CD4-positive, alpha-beta T cell (primary cell): ENCODE data around the gene RXFP4. TPM values are rescaled to one million over a fixed set of nuclear protein-coding genes. Genes with fewer than 3 reads are reported as not detected.

Source experiments
- ATAC-seq: fragments of 200-7000 bp; cut with Tn5 transposase; one replicate; pipeline ENCODE4 v1.10.0; 2022; ENCODE audit warnings: mild to moderate bottlenecking; ENCODE audit not compliant: poor library complexity
- CTCF ChIA-PET: fragments of 350-600 bp; sonication (Branson Sonifier 250); formaldehyde crosslinking; loops from one replicate; lab custom pipeline; 2021; ENCODE audit warnings: antibody characterized with exemption, inconsistent platforms; lab: Charles Lee
- POLR2A ChIA-PET: fragments of 350-600 bp; sonication (Branson Sonifier 250); formaldehyde crosslinking; loops from one replicate; lab custom pipeline; 2021; ENCODE audit warnings: antibody characterized with exemption, inconsistent platforms; lab: Charles Lee
- DNase-seq, 14 experiments: peaks; one replicate each; pipeline ENCODE4 v3.0.0-alpha.2; 2013 to 2020; ENCODE audit warnings: mixed read lengths in 2 of 14
- H3K27ac ChIP-seq, 2 donors: one replicate each; pipeline versions ENCODE4 v1.5.1 to v1.7.0; 2013; ENCODE audit warnings: low read length in 2 of 2, low read depth in 1 of 2, mild to moderate bottlenecking in 1 of 2
- H3K27me3 ChIP-seq, 2 experiments: 1 replicate in 1 of 2; 2 replicates in 1 of 2; pipeline versions ENCODE4 v1.6.1 to v1.7.0; 2013; ENCODE audit warnings: low read length in 2 of 2, control low read depth in 1 of 2, mild to moderate bottlenecking in 1 of 2, moderate library complexity in 1 of 2; ENCODE audit not compliant: insufficient read depth in 2 of 2, control insufficient read depth in 1 of 2
- H3K36me3 ChIP-seq: one replicate; pipeline ENCODE4 v1.6.1; 2013; ENCODE audit warnings: low read length, control low read depth; ENCODE audit not compliant: insufficient read depth
- H3K4me1 ChIP-seq: one replicate; pipeline ENCODE4 v1.6.1; 2013; ENCODE audit warnings: low read length, control low read depth; ENCODE audit not compliant: insufficient read depth
- H3K4me3 ChIP-seq: one replicate; pipeline ENCODE4 v1.5.1; 2013; ENCODE audit warnings: mild to moderate bottlenecking, low read length, moderate library complexity
- H3K9me3 ChIP-seq, 2 experiments: 1 replicate in 1 of 2; 2 replicates in 1 of 2; pipeline versions ENCODE4 v1.6.1 to v1.7.0; 2013; ENCODE audit warnings: low read length in 2 of 2, mild to moderate bottlenecking in 2 of 2, control low read depth in 1 of 2, moderate library complexity in 1 of 2; ENCODE audit not compliant: control insufficient read depth in 1 of 2, insufficient read depth in 1 of 2
- H3K27ac Mint-ChIP-seq: one replicate; pipeline ENCODE4 v1.8.0; 2020; ENCODE audit warnings: mixed read lengths
- H3K27me3 Mint-ChIP-seq: one replicate; pipeline ENCODE4 v1.8.0; 2021; ENCODE audit warnings: mixed read lengths
- H3K36me3 Mint-ChIP-seq: one replicate; pipeline ENCODE4 v1.8.0; 2021; ENCODE audit warnings: low read depth, mixed read lengths
- H3K4me1 Mint-ChIP-seq: one replicate; pipeline ENCODE4 v1.8.0; 2021; ENCODE audit warnings: low read depth, mixed read lengths
- H3K4me3 Mint-ChIP-seq: one replicate; pipeline ENCODE4 v1.8.0; 2020; ENCODE audit warnings: mild to moderate bottlenecking, mixed read lengths
- H3K9me3 Mint-ChIP-seq: one replicate; pipeline ENCODE4 v1.8.0; 2020; ENCODE audit warnings: mixed read lengths
- intact Hi-C, 2 experiments: fragments of 100-400 bp; cut with DNase I in 1 of 2; cut with micrococcal nuclease in 1 of 2; formaldehyde crosslinking; loops; one replicate each; pipeline versions ENCODE4 v1.15.1 to v1.9.0; 2023 to 2025; cut with DNase I, micrococcal nuclease
- total RNA-seq, 174 experiments: library from RNA in 2 of 174; stranded (reverse) in 2 of 174; gene quantifications; one replicate each; pipeline ENCODE4 v1.2.3 and lab custom pipeline; 2021 to 2026
- TF ChIP-seq, protein P1 (sequence below): fragments of 200-600 bp; IDR thresholded peaks from one replicate; pipeline ENCODE4 v1.8.0; 2022; ENCODE audit warnings: antibody characterized with exemption, mild to moderate bottlenecking

The RXFP4 gene
- total RNA-seq, 2 experiments from 2014 or later = not detected

DNA sequence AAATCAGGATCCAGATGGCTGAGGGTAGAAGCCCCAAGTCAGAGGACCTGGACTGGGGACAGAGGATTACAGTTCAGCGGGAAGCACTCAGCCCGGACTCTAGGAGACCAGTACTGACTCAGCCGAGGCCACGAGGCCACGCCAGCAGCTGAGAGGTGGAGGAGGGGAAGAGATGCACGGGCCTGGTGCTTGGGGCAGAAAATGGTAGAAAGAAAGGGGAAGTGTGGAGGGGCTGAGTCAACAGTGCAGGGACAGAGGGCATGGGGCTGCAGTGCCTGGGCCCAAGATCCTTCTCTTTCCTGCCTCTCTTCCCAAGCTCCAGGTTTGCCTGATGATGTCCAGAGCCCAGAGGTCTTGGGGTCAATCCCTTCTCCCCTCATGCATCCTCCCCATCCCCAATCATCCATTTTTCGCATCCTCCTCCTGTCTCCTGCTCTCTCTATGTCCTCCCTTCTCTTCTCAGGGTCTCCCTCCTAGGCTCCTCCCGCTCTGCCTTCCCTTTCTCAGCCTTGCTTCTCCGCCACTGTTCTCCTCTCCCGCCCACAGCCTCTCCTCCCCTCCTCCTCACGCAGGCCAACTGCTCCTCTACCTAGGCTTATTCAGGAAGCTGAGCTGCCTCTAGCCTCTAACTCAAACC, 29.2 kb downstream of the RXFP4 start:
- H3K4me1 ChIP-seq = peaks cover 96% of the 10 kb centered on the region
- no peaks in the 10 kb centered on the region for H3K9me3 Mint-ChIP-seq
- TF ChIP-seq, protein P1, sequence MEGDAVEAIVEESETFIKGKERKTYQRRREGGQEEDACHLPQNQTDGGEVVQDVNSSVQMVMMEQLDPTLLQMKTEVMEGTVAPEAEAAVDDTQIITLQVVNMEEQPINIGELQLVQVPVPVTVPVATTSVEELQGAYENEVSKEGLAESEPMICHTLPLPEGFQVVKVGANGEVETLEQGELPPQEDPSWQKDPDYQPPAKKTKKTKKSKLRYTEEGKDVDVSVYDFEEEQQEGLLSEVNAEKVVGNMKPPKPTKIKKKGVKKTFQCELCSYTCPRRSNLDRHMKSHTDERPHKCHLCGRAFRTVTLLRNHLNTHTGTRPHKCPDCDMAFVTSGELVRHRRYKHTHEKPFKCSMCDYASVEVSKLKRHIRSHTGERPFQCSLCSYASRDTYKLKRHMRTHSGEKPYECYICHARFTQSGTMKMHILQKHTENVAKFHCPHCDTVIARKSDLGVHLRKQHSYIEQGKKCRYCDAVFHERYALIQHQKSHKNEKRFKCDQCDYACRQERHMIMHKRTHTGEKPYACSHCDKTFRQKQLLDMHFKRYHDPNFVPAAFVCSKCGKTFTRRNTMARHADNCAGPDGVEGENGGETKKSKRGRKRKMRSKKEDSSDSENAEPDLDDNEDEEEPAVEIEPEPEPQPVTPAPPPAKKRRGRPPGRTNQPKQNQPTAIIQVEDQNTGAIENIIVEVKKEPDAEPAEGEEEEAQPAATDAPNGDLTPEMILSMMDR = no peak
- ChIA-PET CTCF (interaction anchor here (0.8 kb wide), 1 partner anchor 9 kb away, joined by 3 read pairs; no protein-coding TSS in a partner anchor), POLR2A (interaction anchor here (1.3 to 1.9 kb wide), 2 partner anchors 11 to 37 kb away, joined by 4 to 5 read pairs; no protein-coding TSS in a partner anchor)
- no peaks in the 10 kb centered on the region for H3K27me3 ChIP-seq
- H3K27me3 Mint-ChIP-seq = no peaks in the 10 kb centered on the region
- H3K36me3 ChIP-seq = peaks cover 60% of the 10 kb centered on the region
- peak; percentile 28 for ATAC-seq
- peaks cover 88% of the 10 kb centered on the region for H3K4me1 Mint-ChIP-seq
- peak overlapping the region; percentile 8 for H3K4me3 ChIP-seq
- peak overlapping the region; percentile 57 to 82 for H3K27ac ChIP-seq
- intact Hi-C loops = no loop called here
- H3K9me3 ChIP-seq = no peaks in the 10 kb centered on the region
- peak overlapping the region; percentile 83 for H3K4me3 Mint-ChIP-seq
- H3K27ac Mint-ChIP-seq = peak overlapping the region; percentile 86
- DNase-seq = peak in 3 of 14 experiments; percentile 56 to 74 (median 69)
- H3K36me3 Mint-ChIP-seq = peaks cover 92% of the 10 kb centered on the region

DNA sequence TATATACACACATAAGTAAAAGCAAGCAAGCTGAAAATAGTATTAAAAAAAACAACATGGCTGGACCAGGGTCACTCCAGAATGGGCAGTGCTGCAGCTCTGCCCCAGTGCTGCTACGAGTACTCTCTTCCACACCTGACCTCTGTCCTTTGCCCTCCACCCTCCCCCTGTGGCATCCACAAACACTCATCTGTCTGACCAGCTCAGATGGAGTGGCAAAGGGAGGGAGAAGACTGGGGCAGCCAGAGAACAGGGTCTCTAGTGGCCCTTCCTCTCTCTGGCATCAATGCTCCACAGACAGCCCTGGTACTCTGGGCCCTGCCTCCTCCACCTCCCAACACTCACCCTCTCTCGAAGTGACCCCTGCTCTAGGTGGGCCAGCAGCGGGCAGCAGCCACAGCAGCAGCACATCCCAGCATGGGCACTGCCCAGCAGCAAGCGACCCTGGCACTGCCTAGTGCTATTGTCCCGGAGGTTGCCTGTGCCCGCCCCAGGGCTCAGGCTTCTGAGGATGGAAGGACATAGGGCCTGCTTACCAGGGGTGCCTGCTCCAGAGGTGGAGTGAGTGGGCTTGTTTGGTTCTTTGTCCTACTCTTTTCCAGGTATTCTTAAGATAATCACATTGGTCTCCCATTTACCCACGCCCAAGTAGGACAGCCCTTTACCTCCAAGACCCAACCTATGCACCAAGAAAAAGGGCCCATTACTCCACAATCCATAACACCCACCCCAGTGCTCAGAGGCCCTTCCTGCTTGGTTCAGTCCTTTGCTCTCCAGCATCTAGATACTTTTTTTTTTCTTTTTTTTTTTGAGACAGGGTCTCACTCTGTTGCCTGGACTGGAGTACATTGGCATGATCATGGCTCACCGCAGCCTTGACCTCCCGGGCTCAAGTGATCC, 30.7 kb downstream of the RXFP4 start:
- intact Hi-C loops = no loop called here
- CTCF ChIA-PET = interaction anchor here (0.6 kb wide), 1 partner anchor 18 kb away, joined by 3 read pairs; no protein-coding TSS in a partner anchor

DNA sequence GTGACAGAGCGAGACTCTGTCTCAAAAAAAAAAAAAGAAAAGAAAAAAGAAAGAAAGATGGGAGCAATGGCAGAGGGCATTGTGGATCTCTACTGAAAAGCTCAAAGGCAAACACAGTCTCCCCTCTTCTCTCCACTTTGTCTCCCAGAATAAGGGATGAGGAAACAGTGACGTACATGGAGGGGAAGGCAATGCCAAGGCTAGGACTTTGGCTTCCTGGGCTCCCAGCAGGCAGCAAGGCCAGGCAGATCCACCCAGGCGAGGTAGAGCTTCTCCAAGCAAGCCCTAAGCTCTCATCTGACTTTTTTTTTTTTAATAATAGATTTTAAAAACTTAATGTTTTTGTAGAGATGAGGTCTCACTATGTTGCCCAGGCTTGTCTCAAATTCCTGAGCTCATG, 32.3 kb downstream of the RXFP4 start:
- peaks cover 30% of the 10 kb centered on the region for H3K36me3 ChIP-seq
- no peak for ATAC-seq
- Mint-ChIP-seq H3K36me3 (peaks cover 81% of the 10 kb centered on the region), H3K4me1 (peaks cover 79% of the 10 kb centered on the region), H3K4me3 (peak overlapping the region; percentile 97), H3K27me3 (no peaks in the 10 kb centered on the region), H3K9me3 (no peaks in the 10 kb centered on the region), H3K27ac (peak overlapping the region; percentile 86)
- intact Hi-C loops = no loop called here
- H3K27me3 ChIP-seq = no peaks in the 10 kb centered on the region
- peaks cover 78% of the 10 kb centered on the region for H3K4me1 ChIP-seq
- no peak for DNase-seq
- no peaks in the 10 kb centered on the region for H3K9me3 ChIP-seq
- peak overlapping the region; percentile 93 for H3K4me3 ChIP-seq
- peak overlapping the region in 1 of 2 donors; percentile 37 for H3K27ac ChIP-seq
- POLR2A ChIA-PET = interaction anchor here (1.5 to 10.1 kb wide), 3 partner anchors 23 to 41 kb away, joined by 3 to 92 read pairs (median 7); partner anchors contain the start of gene KHDC4
- CTCF ChIA-PET = interaction anchor here (1.1 to 1.4 kb wide), 2 partner anchors 11 to 17 kb away, joined by 4 to 5 read pairs; no protein-coding TSS in a partner anchor
- TF ChIP-seq, protein P1 = no peak

More for the DNA sequence above, 30.7 kb downstream of the RXFP4 start:
- TF ChIP-seq, protein P1 = no peak
- H3K9me3 ChIP-seq = no peaks in the 10 kb centered on the region
- Mint-ChIP-seq H3K36me3 (peaks cover 92% of the 10 kb centered on the region), H3K4me3 (peak overlapping the region; percentile 83), H3K4me1 (peaks cover 95% of the 10 kb centered on the region), H3K27me3 (no peaks in the 10 kb centered on the region), H3K9me3 (no peaks in the 10 kb centered on the region), H3K27ac (peak overlapping the region; percentile 86)
- H3K27me3 ChIP-seq = no peaks in the 10 kb centered on the region
- H3K4me1 ChIP-seq = peaks cover 90% of the 10 kb centered on the region
- H3K36me3 ChIP-seq = peaks cover 45% of the 10 kb centered on the region
- peak overlapping the region; percentile 36 to 64 for H3K27ac ChIP-seq
- peak overlapping the region; percentile 8 for H3K4me3 ChIP-seq
- ATAC-seq (no peak), DNase-seq (no peak)
- POLR2A ChIA-PET = interaction anchor here (2.7 kb wide), 1 partner anchor 26 kb away, joined by 7 read pairs; no protein-coding TSS in a partner anchor
